NCI-H82 treated with DMSO at 0.1 percent for 48 hours (cell line): ENCODE data around the gene SCYGR4.
"Not testable (repeated sequence)": the region's sequence is repeated elsewhere in the genome, so short reads cannot be mapped to it uniquely, and the experiment has no call there.

Experiments used
- DNase-seq: peaks from one replicate; lab custom pipeline; 2025; ENCODE audit not compliant: unreplicated experiment; lab: John Stamatoyannopoulos, UW

SCYGR4 gene, protein sequence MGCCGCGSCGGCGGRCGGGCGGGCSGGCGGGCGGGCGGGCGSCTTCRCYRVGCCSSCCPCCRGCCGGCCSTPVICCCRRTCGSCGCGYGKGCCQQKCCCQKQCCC

DNA sequence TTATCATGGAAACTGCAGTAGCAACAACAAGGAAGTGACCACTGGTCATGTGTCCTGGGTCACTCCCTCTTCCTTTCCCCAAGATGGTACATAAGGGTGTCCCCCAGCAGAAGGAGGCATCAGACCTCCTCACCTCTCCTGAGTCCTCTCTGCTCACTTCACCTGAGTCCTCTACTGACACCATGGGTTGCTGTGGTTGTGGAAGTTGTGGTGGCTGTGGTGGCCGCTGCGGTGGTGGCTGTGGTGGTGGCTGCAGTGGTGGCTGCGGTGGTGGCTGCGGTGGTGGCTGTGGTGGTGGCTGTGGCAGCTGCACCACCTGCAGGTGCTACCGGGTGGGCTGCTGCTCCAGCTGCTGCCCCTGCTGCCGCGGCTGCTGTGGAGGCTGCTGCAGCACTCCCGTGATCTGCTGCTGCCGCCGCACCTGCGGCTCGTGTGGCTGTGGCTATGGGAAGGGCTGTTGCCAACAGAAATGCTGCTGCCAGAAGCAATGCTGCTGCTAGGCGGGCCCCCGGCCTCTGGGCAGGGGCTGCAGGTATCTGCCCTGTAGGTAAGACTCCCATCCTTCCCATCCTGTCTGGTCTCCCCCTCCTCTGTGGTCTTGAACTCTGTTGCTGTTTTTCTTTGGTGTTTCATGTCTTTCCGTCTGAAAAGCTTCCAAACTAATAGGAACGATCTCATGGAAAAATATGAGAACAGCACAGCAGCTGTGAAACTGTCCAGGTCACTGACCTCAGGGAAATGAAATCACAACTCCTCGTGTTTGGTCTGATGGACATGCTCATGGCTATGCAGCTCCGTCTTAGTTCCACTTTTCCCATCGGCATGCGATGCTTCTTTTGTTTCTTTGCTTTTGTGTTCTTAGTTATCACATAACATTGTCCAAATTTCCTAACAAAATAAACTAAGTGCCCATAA is at the start of gene SCYGR4:
SCYGR4 (plus strand) TSS at position 183 of the 915 bp plus-strand sequence; CDS start at position 183, 0 bp downstream.
- no peak for DNase-seq

DNA sequence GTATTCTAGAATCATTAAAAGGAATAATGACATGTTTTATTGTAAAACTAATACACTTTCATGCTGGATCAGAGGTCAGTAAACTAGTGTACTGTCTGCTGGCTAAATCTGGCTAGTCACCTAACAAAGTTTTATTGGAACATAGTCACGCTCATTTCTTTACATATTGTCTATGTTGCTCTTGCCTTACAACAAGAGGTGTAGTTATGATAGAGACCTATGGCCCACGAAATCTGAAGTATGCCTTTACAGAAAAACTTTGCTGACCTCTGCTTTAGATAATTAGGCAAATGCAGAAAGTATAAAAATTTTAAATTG is 48.5 kb upstream of the SCYGR4 start:
- DNase-seq: no peak

DNA sequence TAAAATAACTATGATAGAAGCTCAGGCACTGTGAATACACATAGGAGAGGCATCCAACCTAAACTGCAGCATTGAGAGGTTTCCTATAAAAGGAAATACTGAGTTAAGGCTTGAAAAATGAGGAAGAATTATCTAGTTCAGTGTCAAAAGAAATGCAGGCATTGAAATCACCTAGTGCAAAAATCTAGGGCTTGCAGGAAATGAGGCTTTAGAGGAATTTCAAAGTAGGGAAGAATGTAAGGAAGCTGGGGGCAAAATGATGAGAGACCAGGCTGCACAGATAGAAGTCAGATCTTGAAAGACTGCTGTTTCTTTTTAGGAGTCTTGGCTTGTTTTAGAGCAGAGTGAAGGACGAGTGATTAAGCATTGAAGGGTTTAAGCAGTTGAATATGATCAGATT is 46.7 kb upstream of the SCYGR4 start:
- no peak for DNase-seq

DNA sequence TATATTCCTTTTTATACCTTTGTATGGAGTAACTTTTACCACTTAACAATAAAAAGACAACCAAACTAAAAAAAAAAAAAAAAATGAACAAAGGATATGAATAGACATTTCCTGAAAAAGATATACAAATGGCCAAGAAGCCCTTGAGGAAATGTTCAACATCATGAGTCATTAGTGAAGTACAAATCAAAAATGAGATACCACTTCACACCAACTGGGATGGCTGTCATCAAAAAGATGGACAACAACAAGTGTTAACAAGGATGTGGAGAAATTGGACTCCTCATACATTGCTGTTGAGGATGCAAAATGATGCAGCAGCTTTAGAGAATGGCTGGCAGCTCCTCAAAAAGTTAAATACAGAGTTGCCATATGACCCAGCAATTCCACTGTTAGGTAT is 41.2 kb upstream of the SCYGR4 start:
- DNase-seq: no peak

DNA sequence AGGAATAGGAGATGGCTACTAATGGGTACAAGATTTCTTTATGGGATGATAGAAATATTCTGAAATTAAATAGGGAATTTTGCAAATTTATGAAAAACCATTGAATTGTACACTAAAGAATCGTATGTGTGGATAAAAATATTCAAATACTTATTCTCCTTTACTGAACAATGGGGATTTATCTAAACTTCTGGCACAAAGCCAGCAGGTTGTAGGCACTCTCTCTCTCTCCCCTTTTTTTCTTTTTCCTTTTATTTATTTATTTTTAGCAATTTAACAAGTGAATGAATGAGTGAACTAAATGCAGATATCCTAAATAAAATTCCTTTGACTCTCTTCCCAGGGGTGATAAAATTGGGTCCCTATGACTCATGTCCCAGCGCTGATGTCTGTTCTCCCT is 40.5 kb upstream of the SCYGR4 start:
- DNase-seq: no peak

DNA sequence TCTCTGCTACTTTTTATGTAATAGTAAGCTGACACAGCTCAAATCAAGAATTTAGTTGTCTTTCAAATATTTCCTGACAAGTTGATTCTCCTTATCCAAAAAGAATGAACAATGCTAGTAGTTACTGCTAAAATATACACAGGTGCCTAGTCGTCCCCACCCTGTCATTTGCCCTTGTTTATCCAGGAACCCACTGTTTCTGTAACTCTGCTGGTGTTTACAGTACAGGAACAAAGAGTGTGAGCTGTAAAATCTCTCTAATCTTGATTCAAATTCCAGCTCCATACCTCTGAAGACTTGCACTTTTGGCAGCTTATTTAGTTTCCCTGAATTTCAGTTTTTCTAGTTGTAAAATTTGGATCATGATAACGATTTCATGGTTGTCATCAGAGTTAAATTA is 39.7 kb upstream of the SCYGR4 start:
- no peak for DNase-seq

DNA sequence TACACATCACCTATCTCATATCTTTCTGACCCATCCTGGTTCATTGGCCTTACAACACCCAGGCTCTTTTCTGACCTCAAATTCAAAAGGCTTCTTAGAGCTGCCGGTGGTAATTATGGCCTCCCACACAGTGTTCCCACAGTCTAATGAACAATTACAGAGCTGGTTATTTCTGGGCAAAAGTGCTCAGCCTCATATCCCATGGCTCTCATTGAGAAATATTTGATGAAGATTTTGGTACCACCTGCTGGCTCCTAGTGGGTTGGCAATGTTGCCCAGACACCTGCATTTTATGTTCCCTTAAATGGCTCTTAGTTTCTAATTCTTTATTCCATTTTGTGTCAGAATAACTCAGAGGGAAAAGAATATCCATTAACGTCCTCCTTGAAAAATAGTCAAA is 38.7 kb upstream of the SCYGR4 start:
- no peak for DNase-seq

DNA sequence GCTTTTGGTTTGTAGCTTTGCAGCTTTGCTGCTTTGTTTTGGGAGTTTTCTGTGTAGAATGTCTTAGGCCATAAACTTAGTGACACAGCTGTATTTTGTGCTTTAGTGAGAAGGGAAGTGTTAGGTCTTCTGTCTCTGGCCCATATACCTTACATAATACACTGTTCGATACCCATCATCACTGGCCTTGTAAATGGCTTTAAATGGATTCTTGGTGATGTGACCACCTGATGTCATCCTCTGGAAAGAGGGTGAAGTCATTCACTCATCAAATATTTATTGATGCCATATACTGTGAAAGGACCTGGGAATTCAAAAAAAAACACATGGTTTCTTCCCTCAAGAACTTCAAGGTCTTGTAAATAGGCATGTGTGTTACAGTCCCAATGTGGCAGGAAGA is 37.5 kb upstream of the SCYGR4 start:
- DNase-seq: no peak

DNA sequence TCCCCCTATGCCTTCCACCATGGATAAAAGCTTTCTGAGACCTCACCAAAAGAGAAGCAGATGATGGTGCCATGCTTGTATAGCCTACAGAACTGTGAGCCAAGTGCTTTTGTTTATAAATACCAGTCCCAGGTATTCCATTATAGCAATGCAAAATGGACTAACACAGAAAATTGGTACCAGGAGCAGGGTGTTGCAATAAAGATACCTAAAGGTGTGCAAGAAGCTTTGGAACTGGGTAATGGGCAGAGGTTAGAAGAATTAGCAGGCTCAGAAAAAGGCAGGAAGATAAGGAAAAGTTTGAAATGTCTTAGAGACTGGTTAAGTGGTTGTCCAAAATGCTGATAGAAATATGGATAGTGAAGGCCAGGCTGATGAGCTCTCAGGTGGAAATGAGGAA is 34.9 kb upstream of the SCYGR4 start:
- DNase-seq: no peak

DNA sequence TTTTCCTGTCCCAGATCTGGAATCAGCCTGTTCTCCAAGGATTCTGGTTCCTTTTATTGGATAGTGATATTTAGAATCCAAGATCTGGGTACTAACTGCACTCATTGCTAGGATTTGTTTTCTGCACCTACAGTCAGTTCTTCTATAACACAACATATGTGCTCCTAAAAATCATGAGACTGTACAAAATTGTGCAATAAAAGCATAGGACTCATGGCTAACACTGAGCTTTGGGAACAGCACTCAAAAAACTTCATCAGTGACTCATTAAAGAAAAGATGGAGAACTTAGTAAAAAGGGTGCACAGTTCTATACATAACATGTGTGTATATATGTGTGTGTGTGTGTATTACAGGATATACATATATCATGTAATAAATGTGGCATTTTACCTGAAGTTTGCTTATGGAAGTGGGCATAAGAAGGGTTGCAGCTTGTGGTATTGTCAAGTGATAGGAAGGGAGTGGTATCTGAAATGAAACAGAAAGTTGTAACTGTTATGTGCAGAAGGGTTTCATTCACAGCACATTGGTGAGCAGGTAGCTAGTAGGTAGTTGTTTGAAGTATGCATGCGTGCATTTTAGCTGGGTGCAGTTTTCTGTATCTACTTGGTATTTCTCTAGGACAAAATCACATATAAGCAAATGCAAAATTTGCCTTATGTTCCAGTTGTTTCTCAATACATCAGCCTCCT is 24.5 kb upstream of the SCYGR4 start:
- DNase-seq: no peak

DNA sequence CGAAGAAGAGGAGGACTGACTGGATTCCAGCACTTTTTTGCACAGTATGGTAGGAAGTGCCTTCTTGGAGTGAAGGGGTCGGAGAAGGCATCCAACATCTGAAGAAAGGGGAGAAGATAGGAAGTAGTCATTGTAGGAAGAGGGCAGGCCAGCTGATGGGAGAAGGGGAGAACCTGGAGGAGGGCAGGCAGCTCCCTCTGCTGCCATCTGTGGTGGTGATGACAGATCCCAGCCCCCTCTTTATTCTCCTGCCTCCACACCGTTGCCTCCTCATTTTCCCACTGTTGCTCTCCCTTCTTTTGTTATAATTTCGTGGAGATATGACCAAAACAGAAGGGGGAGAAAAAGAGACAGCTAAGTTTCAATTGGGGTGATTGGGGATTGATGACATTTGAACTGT is 21.5 kb upstream of the SCYGR4 start:
- no peak for DNase-seq

DNA sequence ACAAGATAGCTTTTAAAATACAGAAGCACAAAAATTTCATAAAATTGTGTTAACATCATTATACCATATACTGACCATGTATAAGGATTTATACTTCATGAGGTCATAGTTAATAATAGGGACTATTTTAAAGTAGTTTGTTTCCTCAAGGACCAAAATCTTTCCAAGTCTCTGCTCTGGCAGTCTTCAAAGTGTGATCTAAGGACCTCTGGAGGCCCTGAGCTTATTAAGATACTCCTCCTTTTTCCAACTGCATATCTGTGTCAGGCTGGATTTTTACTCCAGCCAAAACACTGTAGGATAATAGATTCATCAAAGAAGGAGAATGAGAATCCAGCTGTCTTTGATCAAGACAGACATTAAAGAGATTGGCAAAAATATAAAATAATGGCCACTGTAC is 20.3 kb upstream of the SCYGR4 start:
- DNase-seq: no peak

DNA sequence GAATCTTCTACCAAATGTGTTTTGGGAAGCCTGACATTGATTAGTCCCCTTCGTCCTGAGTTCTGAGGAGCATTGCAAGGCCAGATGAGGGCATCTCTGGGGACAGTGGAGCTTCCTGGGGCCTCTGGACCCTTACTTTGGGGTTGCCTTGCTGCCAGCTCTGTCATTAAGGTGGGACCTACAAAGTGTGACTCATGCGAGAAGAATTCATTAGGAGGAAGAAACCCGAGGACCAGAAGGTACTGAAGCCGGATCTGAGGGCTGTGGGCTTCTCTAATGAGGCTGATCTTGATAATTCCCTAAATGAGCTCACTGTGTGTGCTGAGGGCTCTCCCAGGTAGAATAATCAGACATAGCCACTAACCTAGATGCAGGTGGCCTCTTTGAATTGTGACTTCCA is 19.3 kb upstream of the SCYGR4 start:
- DNase-seq: no peak

DNA sequence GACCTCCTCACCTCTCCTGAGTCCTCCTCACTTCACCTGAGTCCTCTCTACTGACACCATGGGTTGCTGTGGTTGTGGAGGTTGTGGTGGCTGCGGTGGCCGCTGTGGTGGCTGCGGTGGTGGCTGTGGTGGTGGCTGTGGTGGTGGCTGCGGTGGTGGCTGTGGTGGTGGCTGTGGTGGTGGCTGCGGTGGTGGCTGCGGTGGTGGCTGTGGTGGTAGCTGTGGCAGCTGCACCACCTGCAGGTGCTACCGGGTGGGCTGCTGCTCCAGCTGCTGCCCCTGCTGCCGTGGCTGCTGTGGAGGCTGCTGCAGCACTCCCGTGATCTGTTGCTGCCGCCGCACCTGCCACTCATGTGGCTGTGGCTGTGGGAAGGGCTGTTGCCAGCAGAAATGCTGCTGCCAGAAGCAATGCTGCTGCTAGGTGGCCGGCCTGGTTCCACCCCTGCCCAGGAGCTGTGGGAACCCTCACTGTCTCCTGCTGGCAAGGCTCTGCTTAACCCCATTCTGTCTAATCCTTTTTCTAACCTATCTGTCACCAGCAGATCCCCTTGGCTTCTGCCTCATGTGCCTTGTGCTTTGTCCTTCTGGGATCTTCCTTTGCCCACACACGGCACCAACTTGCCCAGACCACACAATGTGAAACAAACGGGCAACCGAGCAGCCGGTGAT is 18.3 kb upstream of the SCYGR4 start, which contains the start of gene SCYGR2:
SCYGR2 (plus strand) TSS at position 59 of the 669 bp plus-strand sequence; CDS start at position 59, 0 bp downstream.
- DNase-seq: not testable (repeated sequence)

DNA sequence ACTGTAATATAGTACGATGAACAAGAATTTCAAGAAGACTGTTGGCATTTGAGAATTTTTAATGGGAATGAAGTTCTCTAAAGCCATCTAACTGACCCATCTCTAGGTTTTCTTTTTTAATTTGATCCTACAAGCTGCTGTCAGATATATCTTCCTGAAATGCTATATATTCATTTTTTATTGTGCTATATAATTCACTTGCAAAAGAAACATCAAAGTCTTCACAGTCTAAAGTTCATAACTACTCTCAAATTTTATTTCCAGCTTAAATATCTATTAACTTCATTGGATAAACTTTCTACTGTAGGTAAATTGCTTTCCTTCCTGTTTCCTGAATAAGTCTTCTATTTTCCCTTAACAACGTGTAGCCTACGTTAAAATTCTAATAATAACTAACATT is 14.9 kb upstream of the SCYGR4 start:
- no peak for DNase-seq

DNA sequence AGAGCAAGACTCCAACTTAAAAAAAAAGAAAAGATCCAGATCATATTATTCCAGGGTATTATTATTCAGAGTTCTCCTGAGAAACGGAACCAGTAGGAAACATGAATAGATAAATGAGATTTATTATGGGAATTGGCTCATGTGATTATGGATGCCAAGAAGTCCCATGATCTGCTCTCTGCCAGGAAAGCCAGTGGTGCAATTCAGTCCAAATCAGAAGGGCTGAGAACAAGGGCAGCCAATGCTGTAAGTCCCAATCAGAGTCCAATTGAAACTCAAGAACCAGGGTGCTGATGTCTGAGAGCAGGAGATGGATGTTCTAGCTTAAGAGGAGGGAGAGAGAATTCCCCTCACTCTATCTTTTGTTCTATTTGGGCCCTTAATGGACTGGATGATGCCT is 10.8 kb upstream of the SCYGR4 start:
- no peak for DNase-seq

DNA sequence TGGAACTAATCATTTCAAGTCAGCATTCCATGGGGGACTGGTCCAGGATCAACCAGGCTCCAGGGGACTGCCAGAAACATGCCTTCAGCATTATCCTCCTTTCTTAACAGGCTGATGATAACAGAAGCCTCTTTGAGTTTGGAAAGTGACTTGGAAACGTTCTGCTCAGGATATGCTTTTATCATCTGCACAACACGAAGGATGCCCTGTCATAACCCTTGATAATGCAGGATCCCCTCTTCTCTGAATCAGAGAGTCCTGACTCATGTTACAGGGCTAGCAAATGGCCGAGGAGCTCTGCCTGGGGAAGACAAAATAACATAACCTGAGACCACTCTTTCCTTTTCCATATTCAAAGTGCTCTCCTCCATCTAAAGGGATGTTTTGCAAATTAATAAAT is 9.4 kb upstream of the SCYGR4 start:
- DNase-seq: no peak

DNA sequence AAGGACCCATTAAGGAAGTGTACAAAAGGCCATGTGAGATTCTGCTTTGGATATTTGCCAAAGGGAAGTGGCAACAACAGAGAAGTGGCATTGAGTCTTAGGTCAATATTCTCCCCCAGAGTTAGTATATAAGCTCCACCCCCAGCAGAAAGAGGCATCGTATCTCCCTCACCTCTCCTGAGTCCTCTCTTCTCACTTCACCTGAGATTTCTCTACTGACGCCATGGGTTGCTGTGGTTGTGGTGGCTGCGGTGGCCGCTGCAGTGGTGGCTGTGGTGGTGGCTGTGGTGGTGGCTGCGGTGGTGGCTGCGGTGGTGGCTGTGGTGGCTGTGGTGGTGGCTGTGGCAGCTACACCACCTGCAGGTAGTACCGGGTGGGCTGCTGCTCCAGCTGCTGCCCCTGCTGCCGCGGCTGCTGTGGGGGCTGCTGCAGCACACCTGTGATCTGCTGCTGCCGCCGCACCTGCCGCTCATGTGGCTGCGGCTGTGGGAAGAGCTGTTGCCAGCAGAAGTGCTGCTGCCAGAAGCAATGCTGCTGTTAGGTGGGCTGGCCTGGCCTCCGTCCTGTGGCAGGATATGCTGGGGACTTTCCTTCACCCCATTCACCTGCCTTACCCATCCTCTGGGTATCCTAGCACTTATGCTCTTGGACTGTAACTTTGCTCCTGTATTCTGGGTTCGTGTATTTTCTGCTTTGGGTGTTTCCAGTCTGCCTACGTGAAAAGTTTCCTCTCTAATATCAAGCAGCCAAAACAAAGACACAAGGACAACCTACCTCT is 8.5 kb upstream of the SCYGR4 start:
- DNase-seq: no peak

DNA sequence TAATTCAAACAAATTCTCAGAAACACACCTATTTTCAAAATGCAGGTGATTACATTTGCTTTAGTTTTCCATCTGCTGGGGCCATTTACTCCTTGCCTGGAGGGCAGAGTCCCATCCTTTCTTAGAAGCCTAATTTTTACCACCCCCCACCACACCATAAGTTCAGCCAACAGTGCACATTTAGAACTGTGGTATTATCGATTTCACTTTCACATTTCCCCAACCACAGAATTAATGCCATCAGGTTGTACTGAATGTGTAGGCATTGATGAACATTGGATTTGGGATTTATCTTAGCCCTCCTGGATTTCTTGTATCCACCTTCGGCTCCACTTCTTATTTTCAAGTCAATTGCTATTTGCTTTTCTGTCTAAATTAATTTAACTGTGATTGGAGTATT is 7.2 kb upstream of the SCYGR4 start:
- DNase-seq: no peak

DNA sequence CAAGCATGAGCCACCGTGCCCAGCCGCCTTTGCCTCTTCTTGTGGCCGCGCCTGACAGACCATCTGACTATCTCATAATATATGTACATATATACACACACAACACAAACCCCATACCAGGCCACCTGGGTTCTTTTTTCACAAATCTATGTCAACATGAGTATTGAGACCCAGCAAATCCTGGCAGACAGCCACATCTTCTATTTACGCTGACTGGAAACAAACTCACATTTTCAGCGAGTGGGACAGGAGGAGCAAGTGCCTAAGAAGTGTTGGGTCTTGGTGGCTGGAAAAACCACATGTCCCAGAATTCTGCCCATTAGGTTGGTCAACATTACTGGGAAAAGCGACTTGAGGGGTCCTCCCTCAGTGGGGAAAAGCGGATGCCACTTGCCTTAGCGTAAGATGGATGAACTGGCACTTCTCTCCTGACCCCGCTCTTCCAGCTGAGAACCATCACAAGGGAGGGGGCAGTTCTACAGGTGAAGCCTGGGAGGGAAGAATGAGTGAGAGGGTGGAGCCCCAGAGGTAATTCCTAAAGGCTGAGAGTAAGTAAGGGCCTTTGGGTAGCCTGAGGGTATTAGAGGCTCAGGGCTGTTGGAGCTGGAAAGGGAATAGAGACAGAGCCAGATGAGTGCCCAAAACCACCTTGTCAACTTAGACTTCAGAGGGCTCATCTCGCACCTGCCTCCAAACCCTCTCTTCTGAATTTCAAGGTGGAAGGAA is 4.6 kb upstream of the SCYGR4 start:
- no peak for DNase-seq
